D721Med (cell line): Measurements from ENCODE around the gene THEMIS2.

Source experiments
- DNase-seq: peaks from one replicate; pipeline ENCODE4 v3.0.0; 2011; ENCODE audit warnings: low spot score; ENCODE audit not compliant: insufficient read length
- FAIRE-seq: peaks from 2 replicates; lab custom pipeline; 2011; peaks lifted over from hg19 to GRCh38; lab: Jason Lieb, UNC
- TF ChIP-seq, protein P1 (sequence below): IDR thresholded peaks from 2 replicates; pipeline ENCODE4 v1.5.1; 2012; ENCODE audit warnings: mild to moderate bottlenecking, control low read depth; ENCODE audit not compliant: insufficient read depth; ENCODE audit errors: missing control alignments

Gene THEMIS2

DNA sequence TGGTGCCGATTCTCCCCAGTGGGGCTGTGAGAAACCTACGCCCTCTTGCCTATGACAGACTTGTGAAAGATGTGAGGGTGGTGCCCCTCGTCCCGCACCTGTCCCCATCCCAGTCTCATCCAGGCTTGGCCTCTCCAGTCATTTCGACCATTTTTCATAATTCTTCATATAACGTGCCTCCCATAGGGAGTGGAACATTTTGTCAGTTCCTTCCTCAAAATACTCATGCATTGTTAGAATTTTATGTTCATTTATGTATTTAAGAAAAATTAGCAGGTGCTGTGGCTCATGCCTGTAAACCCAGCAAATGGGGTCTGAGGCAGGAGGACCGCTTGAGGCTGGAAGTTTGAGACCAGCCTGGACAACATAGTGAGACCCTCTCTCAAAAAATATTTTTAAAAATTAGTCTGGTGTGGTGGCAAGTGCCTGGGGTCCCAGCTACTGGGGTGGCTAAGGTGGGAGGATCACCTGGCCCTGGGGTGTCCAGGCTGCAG is 42.8 kb downstream of the THEMIS2 start:
- TF ChIP-seq, protein P1, sequence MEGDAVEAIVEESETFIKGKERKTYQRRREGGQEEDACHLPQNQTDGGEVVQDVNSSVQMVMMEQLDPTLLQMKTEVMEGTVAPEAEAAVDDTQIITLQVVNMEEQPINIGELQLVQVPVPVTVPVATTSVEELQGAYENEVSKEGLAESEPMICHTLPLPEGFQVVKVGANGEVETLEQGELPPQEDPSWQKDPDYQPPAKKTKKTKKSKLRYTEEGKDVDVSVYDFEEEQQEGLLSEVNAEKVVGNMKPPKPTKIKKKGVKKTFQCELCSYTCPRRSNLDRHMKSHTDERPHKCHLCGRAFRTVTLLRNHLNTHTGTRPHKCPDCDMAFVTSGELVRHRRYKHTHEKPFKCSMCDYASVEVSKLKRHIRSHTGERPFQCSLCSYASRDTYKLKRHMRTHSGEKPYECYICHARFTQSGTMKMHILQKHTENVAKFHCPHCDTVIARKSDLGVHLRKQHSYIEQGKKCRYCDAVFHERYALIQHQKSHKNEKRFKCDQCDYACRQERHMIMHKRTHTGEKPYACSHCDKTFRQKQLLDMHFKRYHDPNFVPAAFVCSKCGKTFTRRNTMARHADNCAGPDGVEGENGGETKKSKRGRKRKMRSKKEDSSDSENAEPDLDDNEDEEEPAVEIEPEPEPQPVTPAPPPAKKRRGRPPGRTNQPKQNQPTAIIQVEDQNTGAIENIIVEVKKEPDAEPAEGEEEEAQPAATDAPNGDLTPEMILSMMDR: no peak
- no peak for DNase-seq
- FAIRE-seq: no peak

GRCh38 chr1:27922272-27922671 is 49.9 kb downstream of the THEMIS2 start:
- TF ChIP-seq, protein P1: no peak
- FAIRE-seq (no peak), DNase-seq (no peak)

DNA sequence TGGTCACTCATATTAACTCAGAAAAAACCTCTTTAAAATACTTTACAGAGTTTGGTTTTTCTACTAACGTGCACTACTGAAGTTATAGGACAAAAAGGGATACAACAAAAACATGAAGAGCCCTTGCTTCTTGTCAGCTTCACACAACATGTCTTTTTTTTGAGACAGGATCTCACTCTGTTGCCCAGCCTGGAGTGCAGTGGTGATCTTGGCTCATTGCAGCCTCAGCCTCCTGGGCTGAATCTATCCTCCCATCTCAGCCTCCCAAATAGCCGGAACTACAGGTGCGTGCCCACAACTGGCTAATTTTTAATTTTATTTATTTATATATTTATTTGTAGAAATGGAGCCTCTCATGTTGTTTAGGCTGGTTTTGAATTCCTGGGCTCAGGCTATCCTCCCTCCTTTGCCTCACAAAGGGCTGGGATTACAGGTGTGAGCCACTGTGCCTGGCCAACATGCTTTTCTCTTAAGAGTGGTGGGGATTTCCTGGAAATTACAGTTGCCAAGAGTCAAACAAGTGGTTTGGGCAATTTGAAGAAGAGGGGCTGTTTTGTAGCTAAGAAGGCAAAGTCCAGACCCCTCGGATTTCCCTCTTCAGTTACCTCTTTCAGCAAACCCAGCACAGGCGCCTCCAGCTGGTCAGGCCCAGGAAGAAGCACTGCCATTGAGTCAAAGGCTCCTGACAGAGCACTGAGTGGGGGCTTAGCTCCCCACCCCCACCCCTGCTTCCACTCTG is 56.0 kb downstream of the THEMIS2 start:
- DNase-seq (no peak), FAIRE-seq (no peak)
- TF ChIP-seq, protein P1: no peak

DNA sequence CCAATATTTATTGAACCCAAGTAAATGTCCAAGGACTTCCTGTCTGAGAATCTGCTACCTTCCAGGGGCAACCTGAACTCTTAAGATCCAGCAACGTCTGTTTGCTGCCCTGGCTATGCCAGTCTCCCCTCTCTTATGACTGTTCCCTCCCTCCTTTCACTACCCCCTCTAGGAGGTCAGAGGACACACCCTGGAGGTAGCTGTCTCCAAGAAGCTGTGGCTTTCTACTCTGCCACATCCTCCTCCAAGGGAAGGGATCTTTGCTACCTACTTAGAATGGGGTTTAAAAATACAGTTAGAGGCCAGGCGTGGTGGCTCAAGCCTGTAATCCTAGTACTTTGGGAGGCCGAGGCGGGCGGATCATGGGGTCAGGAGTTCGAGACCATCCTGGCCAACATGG is 58.8 kb downstream of the THEMIS2 start:
- FAIRE-seq (no peak), DNase-seq (no peak)
- TF ChIP-seq, protein P1: no peak

DNA sequence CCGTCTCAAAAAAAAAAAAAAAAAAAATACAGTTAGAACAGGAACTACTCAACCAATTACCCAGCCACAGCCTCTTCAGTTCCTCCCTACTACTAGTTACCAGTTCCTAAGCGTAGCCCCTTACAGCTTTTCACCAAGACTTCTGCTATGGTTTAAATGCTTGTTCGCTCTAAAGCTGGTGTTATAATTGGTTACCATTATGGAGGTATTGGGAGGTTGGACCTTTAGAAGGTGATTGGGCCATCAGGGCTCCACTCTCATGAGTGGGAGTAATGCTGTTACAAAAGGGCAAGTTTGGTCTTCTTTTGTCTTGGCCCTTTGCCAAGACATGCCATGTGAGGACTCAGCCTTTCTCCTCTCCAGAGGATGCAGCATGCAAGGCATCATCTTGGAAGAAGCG is 59.4 kb downstream of the THEMIS2 start:
- TF ChIP-seq, protein P1: no peak
- FAIRE-seq (no peak), DNase-seq (no peak)

- TF ChIP-seq, protein P1: no peak
- DNase-seq (peak; percentile 48), FAIRE-seq (no peak)
Measured at GRCh38 chr1:27934818-27935549, 62.6 kb downstream of the THEMIS2 start, which contains the start of gene SMPDL3B. TSS of gene SMPDL3B (plus strand) at chr1:27935000. CDS start at chr1:27935184, 184 bp downstream.
